ENCODE measurements around the gene NFIB.
A peak's percentile ranks its signal among the peaks of the same experiment; 100 is the strongest.

Gene NFIB

GRCh38 chr9:14327036-14327435 lies 13.1 kb upstream of the NFIB start:
- no peak for TF ChIP-seq CTCF (IDR thresholded peaks at IDR 0.05; ENCODE audit: borderline replicate concordance, control extremely low read depth, extremely low read depth, insufficient read depth, missing control alignments)
- no peak for DNase-seq (ENCODE audit: low spot score)
- in situ Hi-C loops (cut with MboI; ENCODE audit: low sequenced_read_pairs, unreplicated experiment) = no loop called here

DNA sequence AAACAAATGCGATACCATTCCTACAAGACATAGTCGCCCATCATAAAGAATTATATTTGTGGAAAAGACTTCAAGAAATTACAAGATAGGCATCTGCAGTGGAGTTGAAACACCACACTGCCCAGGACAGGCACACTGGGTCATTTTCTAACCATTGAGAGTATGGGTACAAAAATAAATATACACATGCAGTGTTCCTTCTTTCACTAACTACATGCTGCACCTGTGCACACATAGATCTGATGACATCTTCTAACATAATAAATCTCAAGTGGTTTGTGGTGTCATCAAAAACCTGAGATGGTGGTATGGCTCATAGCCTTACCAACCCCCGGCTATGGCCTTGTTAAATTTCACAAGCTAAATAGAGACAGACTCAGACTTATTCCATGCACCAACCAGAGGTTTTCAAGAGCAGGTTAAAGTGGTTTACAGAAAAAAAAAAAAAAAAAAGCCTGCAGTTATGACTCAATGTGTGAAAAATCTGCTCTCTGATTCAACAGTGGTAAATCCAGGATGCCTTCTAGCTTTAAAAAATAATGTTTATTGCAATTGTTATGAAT lies 12.4 kb upstream of the NFIB start:
- TF ChIP-seq CTCF (IDR thresholded peaks at IDR 0.05; ENCODE audit: borderline replicate concordance, control extremely low read depth, extremely low read depth, insufficient read depth, missing control alignments) = no peak
- no peak for DNase-seq (ENCODE audit: low spot score)
- in situ Hi-C loops (cut with MboI; ENCODE audit: low sequenced_read_pairs, unreplicated experiment) = no loop called here

- no peak for TF ChIP-seq CTCF (IDR thresholded peaks at IDR 0.05; ENCODE audit: borderline replicate concordance, control extremely low read depth, extremely low read depth, insufficient read depth, missing control alignments)
- no peak for DNase-seq (ENCODE audit: low spot score)
- in situ Hi-C loops (cut with MboI; ENCODE audit: low sequenced_read_pairs, unreplicated experiment) = no loop called here
These were observed 11.2 kb upstream of the NFIB start for GRCh38 chr9:14325147-14325546.

DNA sequence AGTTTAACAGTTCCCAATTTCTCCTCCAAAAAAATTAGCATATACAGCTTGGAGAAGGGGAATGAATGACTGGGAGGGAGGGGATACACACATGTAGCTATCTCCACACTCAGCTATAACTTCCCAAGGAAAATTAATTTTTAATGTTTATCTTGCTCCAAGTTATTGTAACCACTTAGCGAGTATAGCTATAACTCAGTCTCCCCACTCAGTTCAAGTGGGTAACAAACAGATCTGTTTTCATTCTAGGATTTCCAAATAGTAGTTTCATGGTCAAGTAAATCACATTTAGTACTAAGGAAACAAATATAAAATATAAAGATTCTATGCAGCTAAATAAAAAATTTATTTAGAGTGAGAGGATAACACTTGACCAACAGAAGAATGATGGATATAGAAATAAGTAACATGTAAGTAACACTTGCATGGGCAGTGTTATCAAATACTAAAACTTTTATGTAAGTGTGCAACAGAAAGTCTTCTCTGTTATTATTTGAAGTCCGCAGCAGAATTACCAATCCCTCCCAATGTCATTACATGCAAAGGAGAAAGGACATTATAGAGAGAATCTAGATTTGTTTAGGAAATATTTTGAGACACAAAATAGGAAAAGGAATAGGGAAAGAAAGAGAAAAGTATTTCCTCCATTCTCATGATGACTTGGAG lies 10.2 kb upstream of the NFIB start:
- no peak for DNase-seq (ENCODE audit: low spot score)
- TF ChIP-seq CTCF (IDR thresholded peaks at IDR 0.05; ENCODE audit: borderline replicate concordance, control extremely low read depth, extremely low read depth, insufficient read depth, missing control alignments) = no peak
- in situ Hi-C loops (cut with MboI; ENCODE audit: low sequenced_read_pairs, unreplicated experiment) = no loop called here

GRCh38 chr9:14323083-14323971 lies 9.4 kb upstream of the NFIB start:
- TF ChIP-seq CTCF (IDR thresholded peaks at IDR 0.05; ENCODE audit: borderline replicate concordance, control extremely low read depth, extremely low read depth, insufficient read depth, missing control alignments) = no peak
- in situ Hi-C loops (cut with MboI; ENCODE audit: low sequenced_read_pairs, unreplicated experiment) = no loop called here
- no peak for DNase-seq (ENCODE audit: low spot score)

DNA sequence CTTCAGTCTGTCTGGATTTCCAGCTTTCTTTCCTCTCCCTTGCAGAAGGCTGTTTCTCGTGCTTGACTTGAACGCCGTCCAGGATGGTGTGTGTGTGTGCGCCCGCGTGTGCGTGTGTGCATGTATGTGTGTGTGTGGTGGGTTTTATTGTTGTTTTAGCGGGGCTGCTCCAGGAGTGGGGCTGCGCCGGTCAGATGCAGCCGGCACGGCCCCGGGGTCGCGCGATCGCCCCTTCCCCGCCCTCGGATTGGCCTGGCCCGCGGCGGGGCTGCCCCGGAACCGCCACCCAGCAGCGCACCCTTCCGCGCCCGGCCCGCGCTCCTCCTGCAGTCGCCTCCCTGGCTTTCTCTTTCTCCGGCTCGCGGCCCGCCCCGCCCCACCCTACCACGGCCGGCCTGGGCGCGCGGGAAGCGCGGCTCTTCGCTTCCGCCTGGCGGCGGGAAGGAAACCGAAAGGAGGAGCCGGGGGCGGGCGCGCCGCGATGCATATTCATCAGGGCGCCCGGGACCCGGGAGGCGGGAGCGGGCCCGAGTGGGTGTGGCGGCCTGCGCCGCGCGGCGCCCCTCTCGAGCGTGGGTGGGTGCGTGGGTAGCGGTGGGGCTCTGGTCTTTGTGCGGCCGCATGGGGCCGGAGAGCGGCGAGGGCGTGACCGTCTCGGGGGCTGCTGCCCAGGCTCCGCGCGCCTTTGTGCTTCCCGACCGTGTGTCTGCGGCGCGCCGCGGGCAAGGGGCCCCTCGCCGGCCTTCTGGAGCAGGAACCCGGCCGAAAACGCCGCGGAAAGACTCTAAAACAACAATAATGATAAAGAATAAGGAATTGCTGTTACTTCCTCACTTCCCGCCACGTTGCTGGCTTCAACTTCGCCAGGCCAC lies 8.5 kb upstream of the NFIB start:
- peak; percentile 90 for DNase-seq (ENCODE audit: low spot score)
- in situ Hi-C loops (cut with MboI; ENCODE audit: low sequenced_read_pairs, unreplicated experiment) = no loop called here
- no peak for TF ChIP-seq CTCF (IDR thresholded peaks at IDR 0.05; ENCODE audit: borderline replicate concordance, control extremely low read depth, extremely low read depth, insufficient read depth, missing control alignments)
